BLaER1 (cell line): Measurements from ENCODE around the gene SLCO3A1.
A peak's percentile ranks its signal among the peaks of the same experiment; 100 is the strongest.

ENCODE experiments used
- H3K27ac ChIP-seq: shearing (Covaris generic); formaldehyde crosslinking; 2 replicates; pipeline ENCODE4 v1.8.1; 2022
- H3K27me3 ChIP-seq: shearing (Covaris generic); formaldehyde crosslinking; 2 replicates; pipeline ENCODE4 v1.8.1; 2022
- H3K36me3 ChIP-seq: shearing (Covaris generic); formaldehyde crosslinking; 2 replicates; pipeline ENCODE4 v1.8.1; 2022
- H3K4me1 ChIP-seq: shearing (Covaris generic); formaldehyde crosslinking; 2 replicates; pipeline ENCODE4 v1.8.1; 2022
- H3K4me2 ChIP-seq: shearing (Covaris generic); formaldehyde crosslinking; 2 replicates; pipeline ENCODE4 v1.8.1; 2022
- H3K4me3 ChIP-seq: shearing (Covaris generic); formaldehyde crosslinking; 2 replicates; pipeline ENCODE4 v1.8.1; 2022
- H3K9ac ChIP-seq: shearing (Covaris generic); formaldehyde crosslinking; 2 replicates; pipeline ENCODE4 v1.8.1; 2022
- H3K9me3 ChIP-seq: shearing (Covaris generic); formaldehyde crosslinking; 2 replicates; pipeline ENCODE4 v1.8.1; 2022
- H4K20me1 ChIP-seq: shearing (Covaris generic); formaldehyde crosslinking; 2 replicates; pipeline ENCODE4 v1.8.1; 2022
- Cebpa-rat ChIP-seq: shearing (Covaris generic); IDR thresholded peaks from 2 replicates; pipeline ENCODE4 v1.8.1; 2022

Gene SLCO3A1

GRCh38 chr15:92017882-92018534, 164.5 kb downstream of the SLCO3A1 start:
- H4K20me1 ChIP-seq, result no peaks in the 10 kb centered on the region
- H3K4me2 ChIP-seq, result no peak overlapping the region
- H3K4me1 ChIP-seq, result peaks cover 8% of the 10 kb centered on the region
- no peak overlapping the region for H3K27ac ChIP-seq
- no peak overlapping the region for H3K4me3 ChIP-seq
- H3K9me3 ChIP-seq, result no peaks in the 10 kb centered on the region; the same call in 1 of the 2 replicates
- no peaks in the 10 kb centered on the region for H3K36me3 ChIP-seq
- no peak for TF ChIP-seq Cebpa-rat
- H3K9ac ChIP-seq, result no peak overlapping the region
- H3K27me3 ChIP-seq, result no peaks in the 10 kb centered on the region

- peaks cover 8% of the 10 kb centered on the region for H3K4me1 ChIP-seq
- H3K9me3 ChIP-seq, result no peaks in the 10 kb centered on the region; the same call in 1 of the 2 replicates
- H3K36me3 ChIP-seq, result no peaks in the 10 kb centered on the region
- H3K4me3 ChIP-seq, result no peak overlapping the region
- TF ChIP-seq Cebpa-rat, result no peak
- no peaks in the 10 kb centered on the region for H3K27me3 ChIP-seq
- H3K27ac ChIP-seq, result no peak overlapping the region
- H3K9ac ChIP-seq, result no peak overlapping the region
- H3K4me2 ChIP-seq, result no peak overlapping the region
- no peaks in the 10 kb centered on the region for H4K20me1 ChIP-seq
Observed at GRCh38 chr15:92018535-92019239, 165.2 kb downstream of the SLCO3A1 start.

GRCh38 chr15:92019706-92020105, 166.2 kb downstream of the SLCO3A1 start:
- H3K36me3 ChIP-seq, result no peaks in the 10 kb centered on the region
- H3K4me2 ChIP-seq, result no peak overlapping the region
- no peak for TF ChIP-seq Cebpa-rat
- no peak overlapping the region for H3K9ac ChIP-seq
- no peak overlapping the region for H3K27ac ChIP-seq
- H4K20me1 ChIP-seq, result no peaks in the 10 kb centered on the region
- no peaks in the 10 kb centered on the region; the same call in 1 of the 2 replicates for H3K9me3 ChIP-seq
- H3K4me1 ChIP-seq, result peaks cover 8% of the 10 kb centered on the region
- H3K4me3 ChIP-seq, result no peak overlapping the region
- H3K27me3 ChIP-seq, result no peaks in the 10 kb centered on the region

DNA sequence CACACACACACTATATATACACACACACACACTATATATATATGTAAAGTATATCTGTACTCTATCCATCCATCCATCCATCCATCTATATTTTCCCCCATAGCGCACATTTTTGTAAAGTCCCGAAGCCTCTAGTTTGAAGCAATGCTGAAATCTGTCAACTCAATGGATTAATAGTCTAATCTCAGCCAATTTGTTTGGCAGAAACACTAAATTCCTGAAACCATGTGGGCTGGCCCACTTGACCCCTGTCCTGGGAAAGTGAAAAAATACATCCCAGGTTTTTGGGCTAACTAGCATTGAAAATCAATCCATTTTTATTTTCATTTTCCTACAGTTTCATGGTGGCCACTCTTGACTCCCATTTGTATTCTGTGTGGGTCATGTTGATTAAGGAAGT, 166.7 kb downstream of the SLCO3A1 start:
- H3K9ac ChIP-seq, result no peak overlapping the region
- no peak overlapping the region for H3K4me3 ChIP-seq
- no peak for TF ChIP-seq Cebpa-rat
- no peak overlapping the region for H3K27ac ChIP-seq
- no peak overlapping the region for H3K4me2 ChIP-seq
- H3K36me3 ChIP-seq, result no peaks in the 10 kb centered on the region
- no peaks in the 10 kb centered on the region for H3K9me3 ChIP-seq
- no peaks in the 10 kb centered on the region for H4K20me1 ChIP-seq
- H3K4me1 ChIP-seq, result peaks cover 8% of the 10 kb centered on the region
- H3K27me3 ChIP-seq, result no peaks in the 10 kb centered on the region

DNA sequence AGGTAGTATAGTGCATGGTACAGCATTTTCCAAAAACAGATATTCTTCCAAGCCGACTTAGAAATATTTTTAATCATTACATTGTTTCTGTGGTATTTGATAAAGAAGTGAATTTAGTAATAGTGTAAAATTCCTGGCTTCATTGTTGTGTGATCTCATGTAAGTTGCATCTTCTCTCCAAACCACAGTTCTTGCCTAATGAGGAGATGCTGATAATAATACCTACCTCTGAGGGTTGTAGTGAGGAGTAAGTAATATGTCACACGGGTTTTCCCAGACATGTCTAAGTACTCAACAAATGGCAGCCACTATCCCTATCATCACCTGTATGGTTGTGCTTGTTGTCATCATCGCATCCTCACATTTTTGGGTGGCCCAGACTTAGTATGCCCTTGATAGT, 167.3 kb downstream of the SLCO3A1 start:
- H3K9me3 ChIP-seq, result no peaks in the 10 kb centered on the region
- H3K9ac ChIP-seq, result no peak overlapping the region
- H3K27ac ChIP-seq, result no peak overlapping the region
- H4K20me1 ChIP-seq, result no peaks in the 10 kb centered on the region
- H3K4me1 ChIP-seq, result peaks cover 8% of the 10 kb centered on the region
- H3K36me3 ChIP-seq, result no peaks in the 10 kb centered on the region
- no peak for TF ChIP-seq Cebpa-rat
- no peak overlapping the region for H3K4me3 ChIP-seq
- H3K4me2 ChIP-seq, result no peak overlapping the region
- H3K27me3 ChIP-seq, result no peaks in the 10 kb centered on the region

- H3K4me3 ChIP-seq, result no peak overlapping the region
- no peak overlapping the region for H3K9ac ChIP-seq
- H4K20me1 ChIP-seq, result no peaks in the 10 kb centered on the region
- no peaks in the 10 kb centered on the region for H3K27me3 ChIP-seq
- H3K4me1 ChIP-seq, result peaks cover 8% of the 10 kb centered on the region
- H3K27ac ChIP-seq, result no peak overlapping the region
- no peak for TF ChIP-seq Cebpa-rat
- H3K36me3 ChIP-seq, result no peaks in the 10 kb centered on the region
- H3K4me2 ChIP-seq, result 0 out of 2 replicates have a peak overlapping the region, but pooled peaks have one; percentile 11
- no peaks in the 10 kb centered on the region for H3K9me3 ChIP-seq
Observed at GRCh38 chr15:92021792-92022191, 168.3 kb downstream of the SLCO3A1 start.

DNA sequence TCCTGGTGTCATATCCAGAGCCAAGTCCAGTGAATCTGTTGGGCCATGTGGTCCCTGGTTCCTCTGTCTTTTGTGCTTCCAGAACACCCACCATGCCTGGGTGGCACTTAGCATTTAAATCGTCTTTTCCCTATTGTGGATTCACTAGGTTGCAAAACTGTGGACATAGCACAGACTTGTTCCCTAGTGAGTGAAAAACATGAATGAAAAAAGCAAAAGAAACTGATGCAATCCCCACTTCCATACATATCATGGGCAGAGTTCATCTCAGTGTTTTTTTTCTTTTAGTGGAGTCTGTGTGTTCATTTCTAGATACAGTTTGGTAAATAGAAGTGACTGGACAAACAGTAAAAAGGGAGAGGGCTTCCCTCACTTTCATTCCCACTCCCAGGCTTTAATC, 170.5 kb downstream of the SLCO3A1 start:
- H4K20me1 ChIP-seq, result no peaks in the 10 kb centered on the region
- no peak for TF ChIP-seq Cebpa-rat
- no peak overlapping the region for H3K27ac ChIP-seq

DNA sequence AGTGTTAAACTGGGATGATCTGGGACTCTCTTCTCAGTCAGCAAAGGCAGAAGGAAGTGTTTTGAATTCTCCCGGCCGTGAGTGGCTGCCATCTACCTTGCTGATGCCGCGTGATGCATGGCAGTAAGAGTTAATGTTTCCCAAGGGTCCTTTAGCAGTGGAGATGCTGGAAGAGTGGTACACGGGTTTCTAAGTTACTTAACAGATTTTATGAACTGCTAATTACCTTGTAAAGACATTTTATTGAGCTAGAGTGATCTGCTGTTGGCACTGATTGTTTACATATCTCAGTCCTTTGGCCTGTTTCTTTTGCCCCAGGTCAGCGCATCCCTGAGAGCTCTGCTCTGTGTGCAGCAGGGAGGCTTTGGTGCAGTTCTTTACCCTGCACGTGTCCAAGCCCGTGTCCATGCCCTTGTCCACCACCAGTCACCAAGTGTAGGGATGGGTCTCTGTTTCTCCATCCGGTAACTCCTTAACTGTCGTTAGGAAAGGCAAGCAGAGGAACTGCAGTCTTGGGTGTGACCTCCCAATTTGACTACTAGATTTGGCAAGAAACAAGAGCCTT, 172.3 kb downstream of the SLCO3A1 start:
- no peak overlapping the region for H3K9ac ChIP-seq
- no peak overlapping the region for H3K27ac ChIP-seq

More for the DNA sequence above, 170.5 kb downstream of the SLCO3A1 start:
- Histone ChIP-seq H3K4me1 (peaks cover 8% of the 10 kb centered on the region), H3K9ac (no peak overlapping the region), H3K9me3 (no peaks in the 10 kb centered on the region), H3K4me2 (no peak overlapping the region), H3K27me3 (no peaks in the 10 kb centered on the region), H3K36me3 (no peaks in the 10 kb centered on the region), H3K4me3 (no peak overlapping the region)

DNA sequence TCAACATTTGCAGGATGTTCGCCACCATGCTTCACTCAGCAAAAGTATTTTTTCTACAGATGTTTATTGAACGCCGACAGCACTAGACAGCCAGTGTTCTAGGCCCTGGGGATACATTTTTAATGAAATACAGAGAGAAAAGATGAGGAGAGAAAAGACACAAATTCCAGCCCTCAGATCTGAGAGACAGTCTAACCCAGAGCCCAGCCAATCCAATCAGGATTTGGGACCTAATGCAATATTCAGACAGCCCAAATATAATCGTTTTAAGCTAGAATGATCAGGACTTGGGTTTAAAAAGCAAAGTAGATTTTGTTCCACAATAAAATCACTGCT, 174.8 kb downstream of the SLCO3A1 start:
- Histone ChIP-seq H3K4me2 (no peak overlapping the region), H3K9me3 (no peaks in the 10 kb centered on the region), H3K4me3 (no peak overlapping the region), H3K4me1 (no peaks in the 10 kb centered on the region), H4K20me1 (no peaks in the 10 kb centered on the region), H3K36me3 (no peaks in the 10 kb centered on the region), H3K9ac (no peak overlapping the region), H3K27me3 (no peaks in the 10 kb centered on the region), H3K27ac (no peak overlapping the region)
- no peak for TF ChIP-seq Cebpa-rat

More for the DNA sequence above, 172.3 kb downstream of the SLCO3A1 start:
- Histone ChIP-seq H3K36me3 (no peaks in the 10 kb centered on the region), H3K9me3 (no peaks in the 10 kb centered on the region), H3K4me1 (peaks cover 8% of the 10 kb centered on the region), H3K4me3 (no peak overlapping the region), H3K27me3 (no peaks in the 10 kb centered on the region), H4K20me1 (no peaks in the 10 kb centered on the region), H3K4me2 (no peak overlapping the region)
- no peak for TF ChIP-seq Cebpa-rat

DNA sequence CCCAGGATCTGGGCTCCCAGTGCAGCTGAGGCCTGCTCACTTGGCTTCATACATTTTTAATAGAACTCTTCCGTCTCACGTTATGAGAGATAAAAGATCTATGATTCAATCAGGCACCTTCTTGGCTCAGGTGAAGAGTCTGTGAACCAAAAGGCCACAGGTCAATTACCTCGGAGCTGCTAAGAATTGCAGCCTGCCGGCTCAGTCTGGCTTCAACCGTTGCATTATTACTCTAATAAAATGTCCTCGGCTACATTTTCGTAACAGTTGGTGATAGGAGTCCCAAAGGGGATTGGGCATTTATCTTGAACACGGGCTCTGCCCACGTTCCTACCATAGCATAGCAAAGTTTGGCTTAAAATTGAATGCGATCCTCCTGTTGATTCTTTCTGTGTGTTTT, 176.3 kb downstream of the SLCO3A1 start:
- Histone ChIP-seq H3K4me3 (no peak overlapping the region), H3K27me3 (no peaks in the 10 kb centered on the region), H4K20me1 (no peaks in the 10 kb centered on the region), H3K27ac (no peak overlapping the region), H3K4me2 (no peak overlapping the region), H3K9ac (no peak overlapping the region), H3K36me3 (no peaks in the 10 kb centered on the region), H3K9me3 (no peaks in the 10 kb centered on the region), H3K4me1 (no peaks in the 10 kb centered on the region)
- TF ChIP-seq Cebpa-rat, result no peak
